GM23338 (cell line): ENCODE measurements around the gene BHLHE23. TPM values are rescaled to one million over a fixed set of nuclear protein-coding genes. Genes with fewer than 3 reads are reported as not detected.

Source experiments
- ATAC-seq: fragments of 200-7000 bp; cut with Tn5 transposase; 3 replicates; pipeline ENCODE4 v1.9.1; 2020
- DNase-seq: peaks from one replicate; pipeline ENCODE4 v3.0.0-alpha.2; 2015; ENCODE audit warnings: low spot score
- H2AFZ ChIP-seq: fragments of 200-600 bp; sonication (generic); 2 replicates; pipeline ENCODE4 v1.8.0; 2016; ENCODE audit warnings: antibody characterized with exemption, mild to moderate bottlenecking, moderate library complexity
- H3F3A ChIP-seq: fragments of 200-600 bp; sonication (generic); replicated peaks from 2 replicates; pipeline ENCODE4 v1.8.0; 2017; ENCODE audit warnings: antibody characterized with exemption, mixed run types, low read depth
- H3K27ac ChIP-seq: fragments of 200-600 bp; sonication (generic); 2 replicates; pipeline ENCODE4 v1.6.1; 2016; ENCODE audit warnings: low read depth
- H3K27me3 ChIP-seq: fragments of 200-600 bp; sonication (generic); 2 replicates; pipeline ENCODE4 v1.8.0; 2016; ENCODE audit warnings: mild to moderate bottlenecking, mixed run types, moderate library complexity; ENCODE audit not compliant: insufficient read depth
- H3K36me3 ChIP-seq: fragments of 200-600 bp; sonication (generic); 2 replicates; pipeline ENCODE4 v1.8.0; 2016; ENCODE audit warnings: mild to moderate bottlenecking; ENCODE audit not compliant: insufficient read depth
- H3K4me1 ChIP-seq: fragments of 200-600 bp; sonication (generic); 2 replicates; pipeline ENCODE4 v1.8.0; 2016; ENCODE audit warnings: mild to moderate bottlenecking, moderate library complexity; ENCODE audit not compliant: insufficient read depth
- H3K4me2 ChIP-seq: fragments of 200-600 bp; sonication (generic); 2 replicates; pipeline ENCODE4 v1.7.1; 2017; ENCODE audit warnings: mixed run types
- H3K4me3 ChIP-seq: fragments of 200-600 bp; sonication (generic); 2 replicates; pipeline ENCODE4 v1.6.1; 2016; ENCODE audit warnings: mixed run types
- H3K79me2 ChIP-seq: fragments of 200-600 bp; sonication (generic); replicated peaks from 2 replicates; pipeline ENCODE4 v1.8.0; 2017; ENCODE audit warnings: mild to moderate bottlenecking; ENCODE audit not compliant: insufficient read depth
- H3K9me2 ChIP-seq: fragments of 200-600 bp; sonication (generic); 2 replicates; pipeline ENCODE4 v1.8.0; 2017; ENCODE audit not compliant: insufficient read depth
- H4K20me1 ChIP-seq: fragments of 200-600 bp; sonication (generic); replicated peaks from 2 replicates; pipeline ENCODE4 v1.8.0; 2017; ENCODE audit warnings: mild to moderate bottlenecking; ENCODE audit not compliant: insufficient read depth
- H3K27ac Mint-ChIP-seq: 2 replicates; pipeline ENCODE4 v1.8.0; 2020; ENCODE audit warnings: inconsistent platforms, mild to moderate bottlenecking, moderate library complexity, mixed read lengths
- H3K27me3 Mint-ChIP-seq: 3 replicates; pipeline ENCODE4 v1.8.0; 2022; ENCODE audit warnings: low read depth, mild to moderate bottlenecking, moderate library complexity, mixed read lengths, inconsistent platforms; ENCODE audit not compliant: insufficient read depth, poor library complexity
- H3K36me3 Mint-ChIP-seq: 3 replicates; pipeline ENCODE4 v1.8.0; 2021; ENCODE audit warnings: low read depth, mild to moderate bottlenecking, inconsistent platforms, moderate library complexity, mixed read lengths
- H3K4me1 Mint-ChIP-seq: 3 replicates; pipeline ENCODE4 v1.8.0; 2020; ENCODE audit warnings: mild to moderate bottlenecking, inconsistent platforms, mixed read lengths
- H3K4me3 Mint-ChIP-seq: 3 replicates; pipeline ENCODE4 v1.8.0; 2021; ENCODE audit warnings: moderate library complexity, mild to moderate bottlenecking, inconsistent platforms, mixed read lengths
- H3K9me3 Mint-ChIP-seq: 3 replicates; pipeline ENCODE4 v1.8.0; 2020; ENCODE audit warnings: moderate library complexity, mild to moderate bottlenecking, inconsistent platforms, mixed read lengths
- CREB1 ChIP-seq: fragments of 250-450 bp; sonication (Bioruptor Pico); IDR thresholded peaks from 2 replicates; pipeline ENCODE4 v1.5.0; 2020; ENCODE audit warnings: low read depth, mild to moderate bottlenecking, moderate library complexity
- EZH2phosphoT487 ChIP-seq: fragments of 200-600 bp; sonication (generic); IDR thresholded peaks from one replicate; pipeline ENCODE4 v1.8.1; 2018; ENCODE audit warnings: antibody characterized with exemption; ENCODE audit not compliant: unreplicated experiment
- JUNB ChIP-seq: IDR thresholded peaks from one replicate; pipeline ENCODE4 v1.6.1; 2016; ENCODE audit warnings: antibody characterized with exemption; ENCODE audit not compliant: unreplicated experiment
- POLR2AphosphoS5 ChIP-seq: IDR thresholded peaks from 2 replicates; pipeline ENCODE4 v1.6.1; 2016; ENCODE audit warnings: antibody characterized with exemption, low read depth
- STAT1 ChIP-seq: IDR thresholded peaks from one replicate; pipeline ENCODE4 v1.6.1; 2016; ENCODE audit warnings: antibody characterized with exemption; ENCODE audit not compliant: unreplicated experiment
- ZNF331 ChIP-seq: fragments of 250-450 bp; sonication (Bioruptor Pico); IDR thresholded peaks from 2 replicates; pipeline ENCODE4 v1.5.0; 2020; ENCODE audit warnings: low read depth, mild to moderate bottlenecking, moderate library complexity
- polyA plus RNA-seq: library from polyadenylated mRNA; unstranded; fragments of >200 nt; fragmentation: Nextera tagmentation; extraction: Ambion mirVana; gene quantifications from 2 replicates; pipeline ENCODE4 v1.2.1, GENCODE V29; 2016
- total RNA-seq: library from RNA; depleted of rRNA; stranded (reverse); fragments of >200 nt; shearing (Covaris generic); gene quantifications from 2 replicates; pipeline ENCODE4 v1.2.3, GENCODE V29; 2014
- TF ChIP-seq, protein P1 (sequence below): fragments of 250-450 bp; sonication (Bioruptor Pico); IDR thresholded peaks from 2 replicates; pipeline ENCODE4 v1.5.0; 2020; ENCODE audit warnings: mild to moderate bottlenecking, moderate library complexity
- TF ChIP-seq, protein P2 (sequence below): IDR thresholded peaks from one replicate; pipeline ENCODE4 v1.6.1; 2018; ENCODE audit warnings: antibody characterized with exemption; ENCODE audit not compliant: unreplicated experiment
- TF ChIP-seq, protein P3 (sequence below): IDR thresholded peaks from 2 replicates; pipeline ENCODE4 v1.6.1; 2016; ENCODE audit warnings: antibody characterized with exemption
- TF ChIP-seq, protein P4 (sequence below), 2 experiments: fragments of 200-600 bp in 1 of 2; sonication (generic) in 1 of 2; conservative IDR thresholded peaks; 2 replicates each; pipeline versions ENCODE4 v1.5.1 to v1.6.1; 2016 to 2017; ENCODE audit warnings: antibody characterized with exemption in 2 of 2, low read depth in 2 of 2, mild to moderate bottlenecking in 2 of 2, moderate library complexity in 1 of 2

The BHLHE23 gene
- total and polyA plus RNA-seq, 2 experiments from 2014 or later = 0.52 to 5.0 TPM

DNA sequence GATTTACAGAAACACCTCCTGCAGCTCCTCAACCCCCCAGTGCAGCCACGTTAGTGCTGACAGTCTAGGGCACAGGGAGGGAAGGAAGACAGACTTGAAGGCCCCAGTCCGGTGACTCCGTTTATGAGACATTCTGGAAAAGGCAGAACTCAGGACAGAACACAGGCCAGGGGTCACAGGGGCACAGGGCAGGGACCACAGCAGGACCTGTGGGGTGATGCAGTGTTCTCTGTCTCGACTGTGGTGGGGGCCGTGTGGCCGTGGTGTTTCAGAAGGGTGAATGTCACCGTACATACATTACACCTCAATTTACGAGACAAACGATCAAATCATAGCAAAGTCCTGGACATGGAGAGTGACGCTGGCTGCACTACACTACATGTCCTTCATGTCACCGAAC lies 11.3 kb downstream of the BHLHE23 start:
- H3K4me2 ChIP-seq = no peak overlapping the region
- no peak overlapping the region for H2AFZ ChIP-seq
- no peak overlapping the region for H3K27ac ChIP-seq
- peaks cover 25% of the 10 kb centered on the region for H3K4me1 ChIP-seq
- H3K9me3 Mint-ChIP-seq = no peaks in the 10 kb centered on the region
- no peaks in the 10 kb centered on the region for H3K36me3 Mint-ChIP-seq
- peaks cover 38% of the 10 kb centered on the region for H3K27me3 Mint-ChIP-seq
- H3K4me3 ChIP-seq = no peak overlapping the region
- H3F3A ChIP-seq = peaks cover 19% of the 10 kb centered on the region; the same call in 1 of the 2 replicates
- no peak for ATAC-seq
- H3K9me2 ChIP-seq = no peaks in the 10 kb centered on the region
- TF ChIP-seq, protein P1, sequence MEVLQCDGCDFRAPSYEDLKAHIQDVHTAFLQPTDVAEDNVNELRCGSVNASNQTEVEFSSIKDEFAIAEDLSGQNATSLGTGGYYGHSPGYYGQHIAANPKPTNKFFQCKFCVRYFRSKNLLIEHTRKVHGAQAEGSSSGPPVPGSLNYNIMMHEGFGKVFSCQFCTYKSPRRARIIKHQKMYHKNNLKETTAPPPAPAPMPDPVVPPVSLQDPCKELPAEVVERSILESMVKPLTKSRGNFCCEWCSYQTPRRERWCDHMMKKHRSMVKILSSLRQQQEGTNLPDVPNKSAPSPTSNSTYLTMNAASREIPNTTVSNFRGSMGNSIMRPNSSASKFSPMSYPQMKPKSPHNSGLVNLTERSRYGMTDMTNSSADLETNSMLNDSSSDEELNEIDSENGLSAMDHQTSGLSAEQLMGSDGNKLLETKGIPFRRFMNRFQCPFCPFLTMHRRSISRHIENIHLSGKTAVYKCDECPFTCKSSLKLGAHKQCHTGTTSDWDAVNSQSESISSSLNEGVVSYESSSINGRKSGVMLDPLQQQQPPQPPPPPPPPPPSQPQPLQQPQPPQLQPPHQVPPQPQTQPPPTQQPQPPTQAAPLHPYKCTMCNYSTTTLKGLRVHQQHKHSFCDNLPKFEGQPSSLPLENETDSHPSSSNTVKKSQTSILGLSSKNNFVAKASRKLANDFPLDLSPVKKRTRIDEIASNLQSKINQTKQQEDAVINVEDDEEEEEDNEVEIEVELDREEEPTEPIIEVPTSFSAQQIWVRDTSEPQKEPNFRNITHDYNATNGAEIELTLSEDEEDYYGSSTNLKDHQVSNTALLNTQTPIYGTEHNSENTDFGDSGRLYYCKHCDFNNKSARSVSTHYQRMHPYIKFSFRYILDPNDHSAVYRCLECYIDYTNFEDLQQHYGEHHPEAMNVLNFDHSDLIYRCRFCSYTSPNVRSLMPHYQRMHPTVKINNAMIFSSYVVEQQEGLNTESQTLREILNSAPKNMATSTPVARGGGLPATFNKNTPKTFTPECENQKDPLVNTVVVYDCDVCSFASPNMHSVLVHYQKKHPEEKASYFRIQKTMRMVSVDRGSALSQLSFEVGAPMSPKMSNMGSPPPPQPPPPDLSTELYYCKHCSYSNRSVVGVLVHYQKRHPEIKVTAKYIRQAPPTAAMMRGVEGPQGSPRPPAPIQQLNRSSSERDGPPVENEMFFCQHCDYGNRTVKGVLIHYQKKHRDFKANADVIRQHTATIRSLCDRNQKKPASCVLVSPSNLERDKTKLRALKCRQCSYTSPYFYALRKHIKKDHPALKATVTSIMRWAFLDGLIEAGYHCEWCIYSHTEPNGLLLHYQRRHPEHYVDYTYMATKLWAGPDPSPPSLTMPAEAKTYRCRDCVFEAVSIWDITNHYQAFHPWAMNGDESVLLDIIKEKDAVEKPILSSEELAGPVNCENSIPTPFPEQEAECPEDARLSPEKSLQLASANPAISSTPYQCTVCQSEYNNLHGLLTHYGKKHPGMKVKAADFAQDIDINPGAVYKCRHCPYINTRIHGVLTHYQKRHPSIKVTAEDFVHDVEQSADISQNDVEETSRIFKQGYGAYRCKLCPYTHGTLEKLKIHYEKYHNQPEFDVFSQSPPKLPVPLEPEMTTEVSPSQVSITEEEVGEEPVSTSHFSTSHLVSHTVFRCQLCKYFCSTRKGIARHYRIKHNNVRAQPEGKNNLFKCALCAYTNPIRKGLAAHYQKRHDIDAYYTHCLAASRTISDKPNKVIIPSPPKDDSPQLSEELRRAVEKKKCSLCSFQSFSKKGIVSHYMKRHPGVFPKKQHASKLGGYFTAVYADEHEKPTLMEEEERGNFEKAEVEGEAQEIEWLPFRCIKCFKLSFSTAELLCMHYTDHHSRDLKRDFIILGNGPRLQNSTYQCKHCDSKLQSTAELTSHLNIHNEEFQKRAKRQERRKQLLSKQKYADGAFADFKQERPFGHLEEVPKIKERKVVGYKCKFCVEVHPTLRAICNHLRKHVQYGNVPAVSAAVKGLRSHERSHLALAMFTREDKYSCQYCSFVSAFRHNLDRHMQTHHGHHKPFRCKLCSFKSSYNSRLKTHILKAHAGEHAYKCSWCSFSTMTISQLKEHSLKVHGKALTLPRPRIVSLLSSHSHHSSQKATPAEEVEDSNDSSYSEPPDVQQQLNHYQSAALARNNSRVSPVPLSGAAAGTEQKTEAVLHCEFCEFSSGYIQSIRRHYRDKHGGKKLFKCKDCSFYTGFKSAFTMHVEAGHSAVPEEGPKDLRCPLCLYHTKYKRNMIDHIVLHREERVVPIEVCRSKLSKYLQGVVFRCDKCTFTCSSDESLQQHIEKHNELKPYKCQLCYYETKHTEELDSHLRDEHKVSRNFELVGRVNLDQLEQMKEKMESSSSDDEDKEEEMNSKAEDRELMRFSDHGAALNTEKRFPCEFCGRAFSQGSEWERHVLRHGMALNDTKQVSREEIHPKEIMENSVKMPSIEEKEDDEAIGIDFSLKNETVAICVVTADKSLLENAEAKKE = no peak
- TF ChIP-seq, protein P2, sequence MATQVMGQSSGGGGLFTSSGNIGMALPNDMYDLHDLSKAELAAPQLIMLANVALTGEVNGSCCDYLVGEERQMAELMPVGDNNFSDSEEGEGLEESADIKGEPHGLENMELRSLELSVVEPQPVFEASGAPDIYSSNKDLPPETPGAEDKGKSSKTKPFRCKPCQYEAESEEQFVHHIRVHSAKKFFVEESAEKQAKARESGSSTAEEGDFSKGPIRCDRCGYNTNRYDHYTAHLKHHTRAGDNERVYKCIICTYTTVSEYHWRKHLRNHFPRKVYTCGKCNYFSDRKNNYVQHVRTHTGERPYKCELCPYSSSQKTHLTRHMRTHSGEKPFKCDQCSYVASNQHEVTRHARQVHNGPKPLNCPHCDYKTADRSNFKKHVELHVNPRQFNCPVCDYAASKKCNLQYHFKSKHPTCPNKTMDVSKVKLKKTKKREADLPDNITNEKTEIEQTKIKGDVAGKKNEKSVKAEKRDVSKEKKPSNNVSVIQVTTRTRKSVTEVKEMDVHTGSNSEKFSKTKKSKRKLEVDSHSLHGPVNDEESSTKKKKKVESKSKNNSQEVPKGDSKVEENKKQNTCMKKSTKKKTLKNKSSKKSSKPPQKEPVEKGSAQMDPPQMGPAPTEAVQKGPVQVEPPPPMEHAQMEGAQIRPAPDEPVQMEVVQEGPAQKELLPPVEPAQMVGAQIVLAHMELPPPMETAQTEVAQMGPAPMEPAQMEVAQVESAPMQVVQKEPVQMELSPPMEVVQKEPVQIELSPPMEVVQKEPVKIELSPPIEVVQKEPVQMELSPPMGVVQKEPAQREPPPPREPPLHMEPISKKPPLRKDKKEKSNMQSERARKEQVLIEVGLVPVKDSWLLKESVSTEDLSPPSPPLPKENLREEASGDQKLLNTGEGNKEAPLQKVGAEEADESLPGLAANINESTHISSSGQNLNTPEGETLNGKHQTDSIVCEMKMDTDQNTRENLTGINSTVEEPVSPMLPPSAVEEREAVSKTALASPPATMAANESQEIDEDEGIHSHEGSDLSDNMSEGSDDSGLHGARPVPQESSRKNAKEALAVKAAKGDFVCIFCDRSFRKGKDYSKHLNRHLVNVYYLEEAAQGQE = no peak
- TF ChIP-seq EZH2phosphoT487 (no peak), CREB1 (CRISPR knock-in tag) (no peak), ZNF331 (CRISPR knock-in tag) (no peak), JUNB (no peak), POLR2AphosphoS5 (no peak), STAT1 (no peak)
- TF ChIP-seq, protein P3, sequence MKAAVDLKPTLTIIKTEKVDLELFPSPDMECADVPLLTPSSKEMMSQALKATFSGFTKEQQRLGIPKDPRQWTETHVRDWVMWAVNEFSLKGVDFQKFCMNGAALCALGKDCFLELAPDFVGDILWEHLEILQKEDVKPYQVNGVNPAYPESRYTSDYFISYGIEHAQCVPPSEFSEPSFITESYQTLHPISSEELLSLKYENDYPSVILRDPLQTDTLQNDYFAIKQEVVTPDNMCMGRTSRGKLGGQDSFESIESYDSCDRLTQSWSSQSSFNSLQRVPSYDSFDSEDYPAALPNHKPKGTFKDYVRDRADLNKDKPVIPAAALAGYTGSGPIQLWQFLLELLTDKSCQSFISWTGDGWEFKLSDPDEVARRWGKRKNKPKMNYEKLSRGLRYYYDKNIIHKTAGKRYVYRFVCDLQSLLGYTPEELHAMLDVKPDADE = no peak
- TF ChIP-seq, protein P4, sequence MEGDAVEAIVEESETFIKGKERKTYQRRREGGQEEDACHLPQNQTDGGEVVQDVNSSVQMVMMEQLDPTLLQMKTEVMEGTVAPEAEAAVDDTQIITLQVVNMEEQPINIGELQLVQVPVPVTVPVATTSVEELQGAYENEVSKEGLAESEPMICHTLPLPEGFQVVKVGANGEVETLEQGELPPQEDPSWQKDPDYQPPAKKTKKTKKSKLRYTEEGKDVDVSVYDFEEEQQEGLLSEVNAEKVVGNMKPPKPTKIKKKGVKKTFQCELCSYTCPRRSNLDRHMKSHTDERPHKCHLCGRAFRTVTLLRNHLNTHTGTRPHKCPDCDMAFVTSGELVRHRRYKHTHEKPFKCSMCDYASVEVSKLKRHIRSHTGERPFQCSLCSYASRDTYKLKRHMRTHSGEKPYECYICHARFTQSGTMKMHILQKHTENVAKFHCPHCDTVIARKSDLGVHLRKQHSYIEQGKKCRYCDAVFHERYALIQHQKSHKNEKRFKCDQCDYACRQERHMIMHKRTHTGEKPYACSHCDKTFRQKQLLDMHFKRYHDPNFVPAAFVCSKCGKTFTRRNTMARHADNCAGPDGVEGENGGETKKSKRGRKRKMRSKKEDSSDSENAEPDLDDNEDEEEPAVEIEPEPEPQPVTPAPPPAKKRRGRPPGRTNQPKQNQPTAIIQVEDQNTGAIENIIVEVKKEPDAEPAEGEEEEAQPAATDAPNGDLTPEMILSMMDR (conservative IDR thresholded peaks at IDR 0.05; ENCODE audit: low read depth in 2 of 2) = no peak
- no peak overlapping the region for H3K4me3 Mint-ChIP-seq
- H3K27me3 ChIP-seq = no peaks in the 10 kb centered on the region
- H3K4me1 Mint-ChIP-seq = peaks cover 37% of the 10 kb centered on the region
- no peak for DNase-seq
- H4K20me1 ChIP-seq = no peaks in the 10 kb centered on the region
- no peak overlapping the region for H3K27ac Mint-ChIP-seq
- no peaks in the 10 kb centered on the region for H3K36me3 ChIP-seq
- H3K79me2 ChIP-seq = no peaks in the 10 kb centered on the region
